GM21737 (cell line): ENCODE results near the gene ADIPOR1.

ENCODE experiments used
- ATAC-seq: cut with Tn5 transposase; IDR thresholded peaks from one replicate; pipeline ENCODE4 v1.9.1; 2021; ENCODE audit warnings: mild to moderate bottlenecking, moderate library complexity; ENCODE audit not compliant: unreplicated experiment

Gene ADIPOR1

GRCh38 chr1:202974856-202975255 is 16.7 kb upstream of the ADIPOR1 start:
- ATAC-seq = no peak

- ATAC-seq = no peak
These were observed 13.9 kb upstream of the ADIPOR1 start for GRCh38 chr1:202972046-202972445.

- ATAC-seq = peak; percentile 45
These were observed 10.8 kb upstream of the ADIPOR1 start for GRCh38 chr1:202968895-202969295.

GRCh38 chr1:202968351-202968750 is 10.2 kb upstream of the ADIPOR1 start:
- no peak for ATAC-seq

- ATAC-seq = peak; percentile 16
These were observed 9.7 kb upstream of the ADIPOR1 start for GRCh38 chr1:202967684-202968281.

- no peak for ATAC-seq
These were observed 8.1 kb upstream of the ADIPOR1 start for GRCh38 chr1:202966006-202966898.

- no peak for ATAC-seq
These were observed 7.3 kb upstream of the ADIPOR1 start for GRCh38 chr1:202965422-202965821.

GRCh38 chr1:202964791-202965410 is 6.8 kb upstream of the ADIPOR1 start:
- ATAC-seq = no peak

GRCh38 chr1:202961220-202961880 is 3.2 kb upstream of the ADIPOR1 start:
- no peak for ATAC-seq

- no peak for ATAC-seq
These were observed 1.1 kb upstream of the ADIPOR1 start for GRCh38 chr1:202959276-202959620.

GRCh38 chr1:202958544-202959275 is 598 bp upstream of the ADIPOR1 start:
- no peak for ATAC-seq

- no peak for ATAC-seq
These were observed 1.1 kb downstream of the ADIPOR1 start for GRCh38 chr1:202956969-202957368.

- ATAC-seq = no peak
These were observed 3.9 kb downstream of the ADIPOR1 start for GRCh38 chr1:202954057-202954745.

GRCh38 chr1:202953392-202953791 is 4.7 kb downstream of the ADIPOR1 start:
- no peak for ATAC-seq

- ATAC-seq = no peak
These were observed 5.3 kb downstream of the ADIPOR1 start for GRCh38 chr1:202952818-202953217.

GRCh38 chr1:202952099-202952498 is 6.0 kb downstream of the ADIPOR1 start:
- ATAC-seq = no peak

- no peak for ATAC-seq
These were observed 6.7 kb downstream of the ADIPOR1 start for GRCh38 chr1:202951437-202951836.

- ATAC-seq = no peak
These were observed 12.6 kb downstream of the ADIPOR1 start for GRCh38 chr1:202945483-202945882.

GRCh38 chr1:202944438-202944921 is 13.6 kb downstream of the ADIPOR1 start:
- no peak for ATAC-seq

GRCh38 chr1:202942426-202942825 is 15.7 kb downstream of the ADIPOR1 start:
- ATAC-seq = no peak
